Sigmoid colon (tissue), 7 donors: ENCODE measurements around the gene BDKRB2. TPM values are rescaled to one million over a fixed set of nuclear protein-coding genes. Genes with fewer than 3 reads are reported as not detected.
A peak's percentile ranks its signal among the peaks of the same experiment; 100 is the strongest.

Source experiments
- DNase-seq: peaks from one replicate; pipeline ENCODE4 v3.0.0-alpha.2; 2019
- H3K27ac ChIP-seq, 4 donors: fragments of 200-600 bp; sonication (generic); one replicate each; pipeline ENCODE4 v1.5.1; 2016 to 2019; ENCODE audit warnings: mild to moderate bottlenecking in 1 of 4
- H3K27me3 ChIP-seq, 3 donors: fragments of 200-600 bp; sonication (generic); one replicate each; pipeline ENCODE4 v1.5.1; 2019; ENCODE audit warnings: mild to moderate bottlenecking in 1 of 3
- H3K36me3 ChIP-seq, 4 donors: fragments of 200-600 bp; sonication (generic); one replicate each; pipeline ENCODE4 v1.5.1; 2016 to 2019
- H3K4me1 ChIP-seq, 4 donors: fragments of 200-600 bp; sonication (generic); one replicate each; pipeline ENCODE4 v1.5.1; 2017 to 2019
- H3K4me3 ChIP-seq, 4 donors: fragments of 200-600 bp; sonication (generic); one replicate each; pipeline ENCODE4 v1.5.1; 2017 to 2019; ENCODE audit warnings: mild to moderate bottlenecking in 2 of 4, moderate library complexity in 1 of 4
- H3K9me3 ChIP-seq, 4 donors: fragments of 200-600 bp in 3 of 4; sonication (generic) in 3 of 4; one replicate each; pipeline versions ENCODE4 v1.5.1 to v1.6.1; 2013 to 2019
- EP300 ChIP-seq, 4 donors: sonication (generic); formaldehyde crosslinking; IDR thresholded peaks; one replicate each; pipeline ENCODE4 v1.6.1; 2017; ENCODE audit warnings: antibody characterized with exemption in 4 of 4
- POLR2A ChIP-seq, 2 donors: fragments of 450-650 bp; IDR thresholded peaks; one replicate each; pipeline ENCODE4 v1.6.1; 2016; ENCODE audit warnings: antibody characterized with exemption in 2 of 2, mild to moderate bottlenecking in 2 of 2, moderate library complexity in 2 of 2
- POLR2AphosphoS5 ChIP-seq, 4 donors: sonication (generic); formaldehyde crosslinking; IDR thresholded peaks; one replicate each; pipeline ENCODE4 v1.6.1; 2017; ENCODE audit warnings: antibody characterized with exemption in 4 of 4
- WGBS, 2 donors: extraction: QIAGEN DNeasy Blood & Tissue Kit; methylation state at CpG; one replicate each; pipeline ENCODE4 v1.1.7; 2013; 5-methylcytosine and 5-hydroxymethylcytosine counted together
- intact Hi-C: fragments of 100-400 bp; cut with DNase I; formaldehyde crosslinking; loops from one replicate; pipeline ENCODE4 v1.15.1; 2023
- polyA plus RNA-seq, 3 donors: library from polyadenylated mRNA; stranded (reverse); fragments of 200-250 nt; gene quantifications; one replicate each; pipeline ENCODE4 v1.2.3, GENCODE V29; 2013
- total RNA-seq, 4 donors: library from RNA; depleted of rRNA; stranded (reverse); fragments of >200 nt; gene quantifications; one replicate each; pipeline ENCODE4 v1.1.0, GENCODE V29; 2016
- TF ChIP-seq, protein P1 (sequence below), 4 experiments: fragments of 450-650 bp in 3 of 4; fragments of 200-600 bp in 1 of 4; IDR thresholded peaks; one replicate each; pipeline ENCODE4 v1.5.1; 2016 to 2019; ENCODE audit warnings: antibody characterized with exemption in 4 of 4, mild to moderate bottlenecking in 3 of 4, moderate library complexity in 2 of 4
- donor health status: healthy with polysubstance abuse.
- donor health status: Bipolar disorder and iron deficiency.
- donor health status: healthy.

BDKRB2 gene
- total and polyA plus RNA-seq, 7 donors, result 1.8 to 10.8 (median 4.5) TPM

DNA sequence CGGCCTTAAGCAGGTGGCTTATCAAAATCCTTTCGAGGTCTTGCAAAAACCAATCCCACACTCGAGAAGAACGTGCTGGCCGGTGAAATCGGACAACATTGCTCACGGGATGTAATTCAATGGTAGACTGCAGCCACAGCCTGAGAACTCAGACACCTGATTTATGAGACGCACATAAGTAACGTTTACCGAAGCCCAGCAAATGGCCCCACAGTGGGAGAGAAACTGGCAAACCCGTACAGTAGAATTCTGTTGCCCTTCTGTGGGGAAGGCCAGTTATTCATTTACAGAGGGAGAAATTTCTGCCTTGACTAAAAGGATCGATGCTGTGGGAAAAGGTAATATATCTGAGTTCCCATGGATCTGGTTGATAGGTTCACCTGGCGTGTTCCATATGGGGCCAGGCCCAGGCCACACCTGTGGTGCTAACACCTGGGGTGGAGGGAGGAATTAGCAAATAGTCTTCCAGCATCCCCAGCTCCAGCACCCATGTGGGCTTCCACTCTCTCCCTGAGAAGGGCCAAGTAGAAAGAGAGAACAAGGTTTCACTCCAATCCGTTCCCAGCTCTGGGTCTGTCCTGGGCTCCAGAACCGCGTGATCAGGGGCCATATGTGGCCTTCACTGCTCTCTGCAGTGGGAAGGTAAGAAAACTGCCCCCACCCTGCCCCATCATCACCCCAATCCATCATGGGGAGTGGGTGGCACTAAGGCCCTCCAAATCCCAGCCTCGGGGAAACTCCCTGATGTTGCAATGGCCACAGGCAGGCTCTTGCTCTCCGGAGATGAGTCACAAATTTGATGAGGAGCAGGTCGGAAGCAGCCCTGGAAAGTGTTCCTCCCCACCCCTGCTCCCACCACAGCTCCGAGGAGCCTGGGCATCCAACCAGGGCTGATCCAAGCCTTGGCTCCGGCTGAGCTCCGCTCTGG, 64.1 kb downstream of the BDKRB2 start:
- Histone ChIP-seq H3K4me1 (peaks cover 0 to 52% (median 32%) of the 10 kb centered on the region in 4 donors), H3K36me3 (no peaks in the 10 kb centered on the region), H3K9me3 (no peaks in the 10 kb centered on the region), H3K27ac (peak overlapping the region; percentile 64 to 83 (median 76)), H3K4me3 (no peak overlapping the region), H3K27me3 (no peaks in the 10 kb centered on the region)
- TF ChIP-seq POLR2AphosphoS5 (IDR thresholded peaks at IDR 0.05) (peak; percentile 69 to 92 (median 84)), POLR2A (IDR thresholded peaks at IDR 0.05) (no peak), EP300 (IDR thresholded peaks at IDR 0.05) (peak in 2 of 4 donors; percentile 75 to 79)
- TF ChIP-seq, protein P1, sequence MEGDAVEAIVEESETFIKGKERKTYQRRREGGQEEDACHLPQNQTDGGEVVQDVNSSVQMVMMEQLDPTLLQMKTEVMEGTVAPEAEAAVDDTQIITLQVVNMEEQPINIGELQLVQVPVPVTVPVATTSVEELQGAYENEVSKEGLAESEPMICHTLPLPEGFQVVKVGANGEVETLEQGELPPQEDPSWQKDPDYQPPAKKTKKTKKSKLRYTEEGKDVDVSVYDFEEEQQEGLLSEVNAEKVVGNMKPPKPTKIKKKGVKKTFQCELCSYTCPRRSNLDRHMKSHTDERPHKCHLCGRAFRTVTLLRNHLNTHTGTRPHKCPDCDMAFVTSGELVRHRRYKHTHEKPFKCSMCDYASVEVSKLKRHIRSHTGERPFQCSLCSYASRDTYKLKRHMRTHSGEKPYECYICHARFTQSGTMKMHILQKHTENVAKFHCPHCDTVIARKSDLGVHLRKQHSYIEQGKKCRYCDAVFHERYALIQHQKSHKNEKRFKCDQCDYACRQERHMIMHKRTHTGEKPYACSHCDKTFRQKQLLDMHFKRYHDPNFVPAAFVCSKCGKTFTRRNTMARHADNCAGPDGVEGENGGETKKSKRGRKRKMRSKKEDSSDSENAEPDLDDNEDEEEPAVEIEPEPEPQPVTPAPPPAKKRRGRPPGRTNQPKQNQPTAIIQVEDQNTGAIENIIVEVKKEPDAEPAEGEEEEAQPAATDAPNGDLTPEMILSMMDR (IDR thresholded peaks at IDR 0.05), result no peak
- WGBS, 2 donors, result 61 to 81% methylated on average over 22 of the region's 22 CpGs
- DNase-seq, result peak; percentile 92
- intact Hi-C loops, result loop anchor here (1.0 kb wide), 1 partner anchor 164 kb away; no protein-coding TSS in a partner anchor

DNA sequence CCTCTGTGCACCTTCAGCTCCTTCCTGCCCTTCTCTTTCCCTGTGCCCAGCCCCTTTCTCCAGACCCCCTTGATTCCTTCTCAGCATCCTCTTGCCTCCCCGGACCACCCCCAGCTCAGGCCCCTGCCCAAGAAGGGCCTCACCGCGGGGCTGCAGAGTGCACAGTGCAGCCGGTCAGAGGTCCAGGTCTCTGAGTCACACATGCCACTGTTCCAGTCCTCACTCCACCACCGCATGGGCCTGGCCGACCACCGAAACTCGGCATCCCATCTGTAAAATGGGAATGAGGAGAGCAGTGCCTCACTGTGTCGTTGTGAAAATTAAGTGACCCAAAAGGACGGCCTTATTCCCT, 64.7 kb downstream of the BDKRB2 start:
- DNase-seq, result no peak
- peak overlapping the region; percentile 64 to 83 (median 76) for H3K27ac ChIP-seq
- H3K9me3 ChIP-seq, result no peaks in the 10 kb centered on the region
- no peak overlapping the region for H3K4me3 ChIP-seq
- intact Hi-C loops, result loop anchor here (1.0 kb wide), 1 partner anchor 165 kb away; no protein-coding TSS in a partner anchor
- TF ChIP-seq POLR2A (IDR thresholded peaks at IDR 0.05) (no peak), EP300 (IDR thresholded peaks at IDR 0.05) (no peak), POLR2AphosphoS5 (IDR thresholded peaks at IDR 0.05) (no peak)
- TF ChIP-seq, protein P1 (IDR thresholded peaks at IDR 0.05), result no peak
- peaks cover 0 to 52% (median 35%) of the 10 kb centered on the region in 4 donors for H3K4me1 ChIP-seq
- WGBS, 2 donors, result 84 to 89% methylated on average over 10 of the region's 10 CpGs
- H3K27me3 ChIP-seq, result no peaks in the 10 kb centered on the region
- H3K36me3 ChIP-seq, result no peaks in the 10 kb centered on the region

DNA sequence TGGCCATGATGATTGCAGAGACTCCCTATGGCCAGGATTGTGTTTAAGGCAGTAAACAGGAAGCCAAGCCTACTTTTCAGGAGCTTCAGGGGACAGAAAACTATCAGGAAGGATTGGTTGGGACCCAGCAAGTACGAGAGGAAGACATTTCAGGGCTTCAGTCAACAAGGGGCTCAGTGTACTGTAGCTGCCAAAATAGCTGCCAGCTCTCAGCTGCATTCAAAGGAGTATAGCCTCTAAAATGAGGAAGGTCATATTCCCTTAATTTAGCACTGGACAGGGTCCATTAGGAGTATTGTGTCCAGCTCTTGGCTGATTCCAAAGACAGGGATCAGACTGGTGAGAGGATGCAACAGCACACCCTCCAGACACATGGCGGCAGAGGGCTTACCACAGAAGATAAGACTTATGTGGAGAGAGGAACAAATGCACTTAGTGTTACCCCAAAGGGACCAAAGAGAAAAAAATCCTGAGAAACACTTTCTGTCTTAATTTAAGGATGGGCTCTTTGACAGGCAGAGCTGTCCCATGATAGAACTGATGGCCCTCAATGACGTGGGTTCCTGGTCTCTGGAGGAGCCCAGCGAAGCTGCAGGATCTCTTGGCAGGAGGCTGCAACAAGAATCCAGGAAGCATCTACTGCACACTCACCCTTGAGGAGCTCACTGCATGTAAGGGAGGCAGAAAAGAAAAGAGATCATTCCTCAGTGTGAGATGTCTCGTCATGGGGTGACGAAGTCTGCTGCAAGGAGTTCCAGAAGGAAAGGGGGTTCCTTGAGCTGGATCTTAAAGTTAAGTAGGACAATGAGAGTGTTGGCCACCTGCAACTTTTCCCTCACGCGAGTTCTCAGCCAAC, 66.2 kb downstream of the BDKRB2 start:
- no peak for DNase-seq
- H3K9me3 ChIP-seq, result no peaks in the 10 kb centered on the region
- intact Hi-C loops, result no loop called here
- H3K36me3 ChIP-seq, result no peaks in the 10 kb centered on the region
- no peak for TF ChIP-seq EP300 (IDR thresholded peaks at IDR 0.05)
- H3K27ac ChIP-seq, result peak overlapping the region in 3 of 4 donors; percentile 38 to 83 (median 80)
- no peaks in the 10 kb centered on the region for H3K27me3 ChIP-seq
- peaks cover 0 to 64% (median 44%) of the 10 kb centered on the region in 4 donors for H3K4me1 ChIP-seq
- H3K4me3 ChIP-seq, result no peak overlapping the region
- 84 to 85% methylated on average over 8 of the region's 8 CpGs for whole genome bisulfite sequencing, 2 donors

DNA sequence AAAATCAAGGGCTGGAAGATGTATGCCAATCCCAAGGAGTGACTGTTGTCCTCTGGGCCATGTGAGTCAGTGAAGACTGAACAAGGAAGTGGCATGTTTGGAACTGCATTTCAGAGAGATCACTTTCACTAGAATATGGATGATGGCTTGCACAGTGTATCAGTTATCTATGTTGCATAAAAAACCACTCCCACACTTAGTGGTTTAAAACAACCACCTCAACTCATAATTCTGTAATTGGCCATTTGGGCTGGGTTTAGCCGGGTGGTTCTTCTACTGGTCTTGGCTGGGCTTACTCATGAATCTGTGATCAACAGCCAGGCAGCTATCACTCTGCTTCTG, 66.8 kb downstream of the BDKRB2 start:
- TF ChIP-seq POLR2AphosphoS5 (IDR thresholded peaks at IDR 0.05) (no peak), POLR2A (IDR thresholded peaks at IDR 0.05) (no peak), EP300 (IDR thresholded peaks at IDR 0.05) (no peak)
- TF ChIP-seq, protein P1 (IDR thresholded peaks at IDR 0.05), result no peak
- 62 to 87% methylated on average over 1 of the region's 1 CpG for WGBS, 2 donors

More for the DNA sequence above, 66.8 kb downstream of the BDKRB2 start:
- Histone ChIP-seq H3K27me3 (no peaks in the 10 kb centered on the region), H3K4me3 (no peak overlapping the region), H3K36me3 (no peaks in the 10 kb centered on the region), H3K27ac (peak overlapping the region in 1 of 4 donors; percentile 83), H3K4me1 (peaks cover 0 to 64% (median 43%) of the 10 kb centered on the region in 4 donors), H3K9me3 (no peaks in the 10 kb centered on the region)
- intact Hi-C loops, result no loop called here
- no peak for DNase-seq
